GM21528 (cell line): ENCODE results near the gene LRP2.
"Not testable (repeated sequence)": the region's sequence is repeated elsewhere in the genome, so short reads cannot be mapped to it uniquely, and the experiment has no call there.

Experiments used
- ATAC-seq: cut with Tn5 transposase; IDR thresholded peaks from one replicate; pipeline ENCODE4 v1.9.1; 2021; ENCODE audit warnings: mild to moderate bottlenecking, moderate library complexity; ENCODE audit not compliant: unreplicated experiment, low FRiP score

The LRP2 gene

GRCh38 chr2:169362118-169362893 is at the start of gene LRP2:
TSS of gene LRP2 (minus strand) at chr2:169362534. CDS start at chr2:169362399, 135 bp downstream.
- no peak for ATAC-seq

- ATAC-seq: no peak
Observed at GRCh38 chr2:169406891-169407290, 44.6 kb upstream of the LRP2 start.

- not testable (repeated sequence) for ATAC-seq
Observed at GRCh38 chr2:169399491-169399890, 37.2 kb upstream of the LRP2 start.

GRCh38 chr2:169397697-169398096 is 35.4 kb upstream of the LRP2 start:
- no peak for ATAC-seq

- ATAC-seq: no peak
Observed at GRCh38 chr2:169395821-169396374, 33.6 kb upstream of the LRP2 start.

- ATAC-seq: no peak
Observed at GRCh38 chr2:169393068-169393590, 30.8 kb upstream of the LRP2 start.

GRCh38 chr2:169391236-169391635 is 28.9 kb upstream of the LRP2 start:
- no peak for ATAC-seq

GRCh38 chr2:169388161-169388560 is 25.8 kb upstream of the LRP2 start:
- ATAC-seq: no peak

GRCh38 chr2:169386722-169387121 is 24.4 kb upstream of the LRP2 start:
- ATAC-seq: no peak

- no peak for ATAC-seq
Observed at GRCh38 chr2:169384816-169385215, 22.5 kb upstream of the LRP2 start.

GRCh38 chr2:169372561-169372960 is 10.2 kb upstream of the LRP2 start:
- ATAC-seq: no peak

- no peak for ATAC-seq
Observed at GRCh38 chr2:169366066-169366465, 3.7 kb upstream of the LRP2 start.

- ATAC-seq: peak; percentile 63
Observed at GRCh38 chr2:169365029-169365480, 2.7 kb upstream of the LRP2 start.

GRCh38 chr2:169363560-169364150 is 1.3 kb upstream of the LRP2 start:
- ATAC-seq: no peak

GRCh38 chr2:169362894-169363559 is 693 bp upstream of the LRP2 start:
- ATAC-seq: no peak

GRCh38 chr2:169361706-169362117 is 622 bp downstream of the LRP2 start:
- no peak for ATAC-seq

- ATAC-seq: no peak
Observed at GRCh38 chr2:169360984-169361705, 1.2 kb downstream of the LRP2 start.

GRCh38 chr2:169358016-169358415 is 4.3 kb downstream of the LRP2 start:
- no peak for ATAC-seq

GRCh38 chr2:169354244-169354643 is 8.1 kb downstream of the LRP2 start:
- no peak for ATAC-seq

- no peak for ATAC-seq
Observed at GRCh38 chr2:169351725-169352124, 10.6 kb downstream of the LRP2 start.
